Measurements from ENCODE around the gene SLCO1B3.

Gene SLCO1B3

GRCh38 chr12:20865873-20866272, 55.4 kb downstream of the SLCO1B3 start:
- no peaks in the 10 kb centered on the region for H3K4me1 ChIP-seq (ENCODE audit: control insufficient read depth in 1 of 2, insufficient read depth in 2 of 2, low read length in 2 of 2)
- no peaks in the 10 kb centered on the region for H3K27me3 ChIP-seq (ENCODE audit: control insufficient read depth in 1 of 2, insufficient read depth in 2 of 2, low read length in 2 of 2)
- no peaks in the 10 kb centered on the region for H3K9me3 ChIP-seq (ENCODE audit: control insufficient read depth in 1 of 2, low read length in 2 of 2)
- H3K4me3 ChIP-seq (ENCODE audit: low read depth in 1 of 2, low read length in 2 of 2) = no peak overlapping the region
- H3K36me3 ChIP-seq (ENCODE audit: control insufficient read depth in 1 of 2, insufficient read depth in 2 of 2, low read length in 2 of 2) = no peaks in the 10 kb centered on the region
- no peak overlapping the region for H3K9ac ChIP-seq (ENCODE audit: low read depth in 1 of 2, low read length in 2 of 2)
- no peak overlapping the region for H3K27ac ChIP-seq (ENCODE audit: low read depth, low read length)

- Histone ChIP-seq H3K36me3 (ENCODE audit: control insufficient read depth in 1 of 2, insufficient read depth in 2 of 2, low read length in 2 of 2) (no peaks in the 10 kb centered on the region), H3K27me3 (ENCODE audit: control insufficient read depth in 1 of 2, insufficient read depth in 2 of 2, low read length in 2 of 2) (no peaks in the 10 kb centered on the region), H3K4me1 (ENCODE audit: control insufficient read depth in 1 of 2, insufficient read depth in 2 of 2, low read length in 2 of 2) (no peaks in the 10 kb centered on the region), H3K4me3 (ENCODE audit: low read depth in 1 of 2, low read length in 2 of 2) (no peak overlapping the region), H3K27ac (ENCODE audit: low read depth, low read length) (no peak overlapping the region), H3K9me3 (ENCODE audit: control insufficient read depth in 1 of 2, low read length in 2 of 2) (no peaks in the 10 kb centered on the region), H3K9ac (ENCODE audit: low read depth in 1 of 2, low read length in 2 of 2) (no peak overlapping the region)
Measured at GRCh38 chr12:20868277-20868676, 57.8 kb downstream of the SLCO1B3 start.

- Histone ChIP-seq H3K9ac (ENCODE audit: low read depth in 1 of 2, low read length in 2 of 2) (no peak overlapping the region), H3K27ac (ENCODE audit: low read depth, low read length) (no peak overlapping the region), H3K36me3 (ENCODE audit: control insufficient read depth in 1 of 2, insufficient read depth in 2 of 2, low read length in 2 of 2) (no peaks in the 10 kb centered on the region), H3K4me1 (ENCODE audit: control insufficient read depth in 1 of 2, insufficient read depth in 2 of 2, low read length in 2 of 2) (no peaks in the 10 kb centered on the region), H3K9me3 (ENCODE audit: control insufficient read depth in 1 of 2, low read length in 2 of 2) (peaks cover 0 to 3% of the 10 kb centered on the region in 2 donors), H3K4me3 (ENCODE audit: low read depth in 1 of 2, low read length in 2 of 2) (no peak overlapping the region), H3K27me3 (ENCODE audit: control insufficient read depth in 1 of 2, insufficient read depth in 2 of 2, low read length in 2 of 2) (no peaks in the 10 kb centered on the region)
Measured at GRCh38 chr12:20883288-20883687, 72.8 kb downstream of the SLCO1B3 start.

GRCh38 chr12:20885116-20885515, 74.6 kb downstream of the SLCO1B3 start:
- no peaks in the 10 kb centered on the region for H3K36me3 ChIP-seq (ENCODE audit: control insufficient read depth in 1 of 2, insufficient read depth in 2 of 2, low read length in 2 of 2)
- H3K9ac ChIP-seq (ENCODE audit: low read depth in 1 of 2, low read length in 2 of 2) = no peak overlapping the region
- H3K9me3 ChIP-seq (ENCODE audit: control insufficient read depth in 1 of 2, low read length in 2 of 2) = peaks cover 0 to 3% of the 10 kb centered on the region in 2 donors
- H3K4me3 ChIP-seq (ENCODE audit: low read depth in 1 of 2, low read length in 2 of 2) = no peak overlapping the region
- no peaks in the 10 kb centered on the region for H3K4me1 ChIP-seq (ENCODE audit: control insufficient read depth in 1 of 2, insufficient read depth in 2 of 2, low read length in 2 of 2)
- no peak overlapping the region for H3K27ac ChIP-seq (ENCODE audit: low read depth, low read length)
- H3K27me3 ChIP-seq (ENCODE audit: control insufficient read depth in 1 of 2, insufficient read depth in 2 of 2, low read length in 2 of 2) = no peaks in the 10 kb centered on the region

- Histone ChIP-seq H3K27me3 (ENCODE audit: control insufficient read depth in 1 of 2, insufficient read depth in 2 of 2, low read length in 2 of 2) (no peaks in the 10 kb centered on the region), H3K36me3 (ENCODE audit: control insufficient read depth in 1 of 2, insufficient read depth in 2 of 2, low read length in 2 of 2) (no peaks in the 10 kb centered on the region), H3K4me1 (ENCODE audit: control insufficient read depth in 1 of 2, insufficient read depth in 2 of 2, low read length in 2 of 2) (no peaks in the 10 kb centered on the region), H3K4me3 (ENCODE audit: low read depth in 1 of 2, low read length in 2 of 2) (no peak overlapping the region), H3K9ac (ENCODE audit: low read depth in 1 of 2, low read length in 2 of 2) (no peak overlapping the region), H3K27ac (ENCODE audit: low read depth, low read length) (no peak overlapping the region), H3K9me3 (ENCODE audit: control insufficient read depth in 1 of 2, low read length in 2 of 2) (peaks cover 0 to 3% of the 10 kb centered on the region in 2 donors)
Measured at GRCh38 chr12:20885552-20885951, 75.0 kb downstream of the SLCO1B3 start.

- no peaks in the 10 kb centered on the region for H3K4me1 ChIP-seq (ENCODE audit: control insufficient read depth in 1 of 2, insufficient read depth in 2 of 2, low read length in 2 of 2)
- H3K27ac ChIP-seq (ENCODE audit: low read depth, low read length) = no peak overlapping the region
- no peak overlapping the region for H3K9ac ChIP-seq (ENCODE audit: low read depth in 1 of 2, low read length in 2 of 2)
- H3K4me3 ChIP-seq (ENCODE audit: low read depth in 1 of 2, low read length in 2 of 2) = no peak overlapping the region
- no peaks in the 10 kb centered on the region for H3K9me3 ChIP-seq (ENCODE audit: control insufficient read depth in 1 of 2, low read length in 2 of 2)
- no peaks in the 10 kb centered on the region for H3K36me3 ChIP-seq (ENCODE audit: control insufficient read depth in 1 of 2, insufficient read depth in 2 of 2, low read length in 2 of 2)
- H3K27me3 ChIP-seq (ENCODE audit: control insufficient read depth in 1 of 2, insufficient read depth in 2 of 2, low read length in 2 of 2) = no peaks in the 10 kb centered on the region
Measured at GRCh38 chr12:20917269-20917668, 106.8 kb downstream of the SLCO1B3 start.

GRCh38 chr12:20917819-20918218, 107.3 kb downstream of the SLCO1B3 start:
- Histone ChIP-seq H3K9me3 (ENCODE audit: control insufficient read depth in 1 of 2, low read length in 2 of 2) (no peaks in the 10 kb centered on the region), H3K9ac (ENCODE audit: low read depth in 1 of 2, low read length in 2 of 2) (no peak overlapping the region), H3K36me3 (ENCODE audit: control insufficient read depth in 1 of 2, insufficient read depth in 2 of 2, low read length in 2 of 2) (no peaks in the 10 kb centered on the region), H3K4me3 (ENCODE audit: low read depth in 1 of 2, low read length in 2 of 2) (no peak overlapping the region), H3K27ac (ENCODE audit: low read depth, low read length) (no peak overlapping the region), H3K4me1 (ENCODE audit: control insufficient read depth in 1 of 2, insufficient read depth in 2 of 2, low read length in 2 of 2) (no peaks in the 10 kb centered on the region), H3K27me3 (ENCODE audit: control insufficient read depth in 1 of 2, insufficient read depth in 2 of 2, low read length in 2 of 2) (no peaks in the 10 kb centered on the region)

GRCh38 chr12:20931894-20932293, 121.4 kb downstream of the SLCO1B3 start:
- Histone ChIP-seq H3K36me3 (ENCODE audit: control insufficient read depth in 1 of 2, insufficient read depth in 2 of 2, low read length in 2 of 2) (no peaks in the 10 kb centered on the region), H3K4me1 (ENCODE audit: control insufficient read depth in 1 of 2, insufficient read depth in 2 of 2, low read length in 2 of 2) (no peaks in the 10 kb centered on the region), H3K9ac (ENCODE audit: low read depth in 1 of 2, low read length in 2 of 2) (no peak overlapping the region), H3K9me3 (ENCODE audit: control insufficient read depth in 1 of 2, low read length in 2 of 2) (no peaks in the 10 kb centered on the region), H3K27ac (ENCODE audit: low read depth, low read length) (no peak overlapping the region), H3K4me3 (ENCODE audit: low read depth in 1 of 2, low read length in 2 of 2) (no peak overlapping the region), H3K27me3 (ENCODE audit: control insufficient read depth in 1 of 2, insufficient read depth in 2 of 2, low read length in 2 of 2) (no peaks in the 10 kb centered on the region)

- Histone ChIP-seq H3K9ac (ENCODE audit: low read depth in 1 of 2, low read length in 2 of 2) (no peak overlapping the region), H3K9me3 (ENCODE audit: control insufficient read depth in 1 of 2, low read length in 2 of 2) (no peaks in the 10 kb centered on the region), H3K36me3 (ENCODE audit: control insufficient read depth in 1 of 2, insufficient read depth in 2 of 2, low read length in 2 of 2) (no peaks in the 10 kb centered on the region), H3K27ac (ENCODE audit: low read depth, low read length) (no peak overlapping the region), H3K4me3 (ENCODE audit: low read depth in 1 of 2, low read length in 2 of 2) (no peak overlapping the region), H3K4me1 (ENCODE audit: control insufficient read depth in 1 of 2, insufficient read depth in 2 of 2, low read length in 2 of 2) (no peaks in the 10 kb centered on the region), H3K27me3 (ENCODE audit: control insufficient read depth in 1 of 2, insufficient read depth in 2 of 2, low read length in 2 of 2) (no peaks in the 10 kb centered on the region)
Measured at GRCh38 chr12:20946732-20947131, 136.2 kb downstream of the SLCO1B3 start.

- Histone ChIP-seq H3K9ac (ENCODE audit: low read depth in 1 of 2, low read length in 2 of 2) (no peak overlapping the region), H3K36me3 (ENCODE audit: control insufficient read depth in 1 of 2, insufficient read depth in 2 of 2, low read length in 2 of 2) (no peaks in the 10 kb centered on the region), H3K9me3 (ENCODE audit: control insufficient read depth in 1 of 2, low read length in 2 of 2) (no peaks in the 10 kb centered on the region), H3K27ac (ENCODE audit: low read depth, low read length) (no peak overlapping the region), H3K27me3 (ENCODE audit: control insufficient read depth in 1 of 2, insufficient read depth in 2 of 2, low read length in 2 of 2) (no peaks in the 10 kb centered on the region), H3K4me1 (ENCODE audit: control insufficient read depth in 1 of 2, insufficient read depth in 2 of 2, low read length in 2 of 2) (no peaks in the 10 kb centered on the region), H3K4me3 (ENCODE audit: low read depth in 1 of 2, low read length in 2 of 2) (no peak overlapping the region)
Measured at GRCh38 chr12:20950248-20950647, 139.7 kb downstream of the SLCO1B3 start.

- H3K4me1 ChIP-seq (ENCODE audit: control insufficient read depth in 1 of 2, insufficient read depth in 2 of 2, low read length in 2 of 2) = no peaks in the 10 kb centered on the region
- H3K36me3 ChIP-seq (ENCODE audit: control insufficient read depth in 1 of 2, insufficient read depth in 2 of 2, low read length in 2 of 2) = no peaks in the 10 kb centered on the region
- no peaks in the 10 kb centered on the region for H3K9me3 ChIP-seq (ENCODE audit: control insufficient read depth in 1 of 2, low read length in 2 of 2)
- H3K4me3 ChIP-seq (ENCODE audit: low read depth in 1 of 2, low read length in 2 of 2) = no peak overlapping the region
- H3K27ac ChIP-seq (ENCODE audit: low read depth, low read length) = no peak overlapping the region
- H3K9ac ChIP-seq (ENCODE audit: low read depth in 1 of 2, low read length in 2 of 2) = no peak overlapping the region
- no peaks in the 10 kb centered on the region for H3K27me3 ChIP-seq (ENCODE audit: control insufficient read depth in 1 of 2, insufficient read depth in 2 of 2, low read length in 2 of 2)
Measured at GRCh38 chr12:20963303-20963702, 152.8 kb downstream of the SLCO1B3 start.
